Measurements from ENCODE around the gene CCR9.

The CCR9 gene

GRCh38 chr3:45938043-45938435 lies 51.7 kb downstream of the CCR9 start:
- no peak for DNase-seq (ENCODE audit: low read depth in 1 of 2, low spot score in 1 of 2)
- in situ Hi-C loops (cut with HindIII; ENCODE audit: low pct_unique_long_range_greater_than_20kb, low sequenced_read_pairs) = no loop called here
- no peak for TF ChIP-seq JUND (IDR thresholded peaks at IDR 0.05; ENCODE audit: low read depth)

GRCh38 chr3:45938864-45939263 lies 52.5 kb downstream of the CCR9 start:
- in situ Hi-C loops (cut with HindIII; ENCODE audit: low pct_unique_long_range_greater_than_20kb, low sequenced_read_pairs) = no loop called here
- DNase-seq (ENCODE audit: low read depth in 1 of 2, low spot score in 1 of 2) = peak; percentile 64 to 89
- TF ChIP-seq JUND (IDR thresholded peaks at IDR 0.05; ENCODE audit: low read depth) = no peak

GRCh38 chr3:45939341-45939771 lies 53.0 kb downstream of the CCR9 start:
- in situ Hi-C loops (cut with HindIII; ENCODE audit: low pct_unique_long_range_greater_than_20kb, low sequenced_read_pairs) = no loop called here
- DNase-seq (ENCODE audit: low read depth in 1 of 2, low spot score in 1 of 2) = no peak
- no peak for TF ChIP-seq JUND (IDR thresholded peaks at IDR 0.05; ENCODE audit: low read depth)

- TF ChIP-seq JUND (IDR thresholded peaks at IDR 0.05; ENCODE audit: low read depth) = no peak
- in situ Hi-C loops (cut with HindIII; ENCODE audit: low pct_unique_long_range_greater_than_20kb, low sequenced_read_pairs) = no loop called here
- no peak for DNase-seq (ENCODE audit: low read depth in 1 of 2, low spot score in 1 of 2)
These were observed 53.8 kb downstream of the CCR9 start for GRCh38 chr3:45940004-45940780.

GRCh38 chr3:45940781-45941365 lies 54.5 kb downstream of the CCR9 start:
- no peak for TF ChIP-seq JUND (IDR thresholded peaks at IDR 0.05; ENCODE audit: low read depth)
- DNase-seq (ENCODE audit: low read depth in 1 of 2, low spot score in 1 of 2) = no peak
- in situ Hi-C loops (cut with HindIII; ENCODE audit: low pct_unique_long_range_greater_than_20kb, low sequenced_read_pairs) = no loop called here

GRCh38 chr3:45942051-45942825 lies 55.9 kb downstream of the CCR9 start:
- in situ Hi-C loops (cut with HindIII; ENCODE audit: low pct_unique_long_range_greater_than_20kb, low sequenced_read_pairs) = no loop called here
- no peak for TF ChIP-seq JUND (IDR thresholded peaks at IDR 0.05; ENCODE audit: low read depth)
- DNase-seq (ENCODE audit: low read depth in 1 of 2, low spot score in 1 of 2) = no peak

GRCh38 chr3:45943207-45943846 lies 57.0 kb downstream of the CCR9 start, which contains the start of gene CXCR6:
TSS of gene CXCR6 (plus strand) at chr3:45943464. CDS start at chr3:45946482, 3,018 bp downstream.
- in situ Hi-C loops (cut with HindIII; ENCODE audit: low pct_unique_long_range_greater_than_20kb, low sequenced_read_pairs) = no loop called here
- no peak for DNase-seq (ENCODE audit: low read depth in 1 of 2, low spot score in 1 of 2)
- no peak for TF ChIP-seq JUND (IDR thresholded peaks at IDR 0.05; ENCODE audit: low read depth)

GRCh38 chr3:45944830-45945620 lies 58.7 kb downstream of the CCR9 start:
- no peak for TF ChIP-seq JUND (IDR thresholded peaks at IDR 0.05; ENCODE audit: low read depth)
- in situ Hi-C loops (cut with HindIII; ENCODE audit: low pct_unique_long_range_greater_than_20kb, low sequenced_read_pairs) = no loop called here
- DNase-seq (ENCODE audit: low read depth in 1 of 2, low spot score in 1 of 2) = no peak

- in situ Hi-C loops (cut with HindIII; ENCODE audit: low pct_unique_long_range_greater_than_20kb, low sequenced_read_pairs) = no loop called here
- DNase-seq (ENCODE audit: low read depth in 1 of 2, low spot score in 1 of 2) = no peak
- TF ChIP-seq JUND (IDR thresholded peaks at IDR 0.05; ENCODE audit: low read depth) = no peak
These were observed 60.0 kb downstream of the CCR9 start for GRCh38 chr3:45946307-45946706.

- no peak for DNase-seq (ENCODE audit: low read depth in 1 of 2, low spot score in 1 of 2)
- in situ Hi-C loops (cut with HindIII; ENCODE audit: low pct_unique_long_range_greater_than_20kb, low sequenced_read_pairs) = no loop called here
- no peak for TF ChIP-seq JUND (IDR thresholded peaks at IDR 0.05; ENCODE audit: low read depth)
These were observed 60.5 kb downstream of the CCR9 start for GRCh38 chr3:45946875-45947274.

GRCh38 chr3:45947361-45947760 lies 61.0 kb downstream of the CCR9 start:
- in situ Hi-C loops (cut with HindIII; ENCODE audit: low pct_unique_long_range_greater_than_20kb, low sequenced_read_pairs) = no loop called here
- DNase-seq (ENCODE audit: low read depth in 1 of 2, low spot score in 1 of 2) = no peak
- no peak for TF ChIP-seq JUND (IDR thresholded peaks at IDR 0.05; ENCODE audit: low read depth)

- in situ Hi-C loops (cut with HindIII; ENCODE audit: low pct_unique_long_range_greater_than_20kb, low sequenced_read_pairs) = no loop called here
- no peak for DNase-seq (ENCODE audit: low read depth in 1 of 2, low spot score in 1 of 2)
- no peak for TF ChIP-seq JUND (IDR thresholded peaks at IDR 0.05; ENCODE audit: low read depth)
These were observed 62.0 kb downstream of the CCR9 start for GRCh38 chr3:45948311-45948781.

Measured in T47D (cell line).